Right lobe of liver (tissue), 6 donors: Measurements from ENCODE around the gene TAF5L. TPM values are rescaled to one million over a fixed set of nuclear protein-coding genes. Genes with fewer than 3 reads are reported as not detected.

Source experiments
- ATAC-seq, 4 donors: fragments of 200-7000 bp; cut with Tn5 transposase; one replicate each; pipeline ENCODE4 v1.9.1; 2020; ENCODE audit warnings: mild to moderate bottlenecking in 4 of 4, moderate library complexity in 4 of 4
- DNase-seq, 3 donors: peaks; one replicate each; pipeline ENCODE4 v3.0.0-alpha.2; 2020
- H3K27ac ChIP-seq, 3 donors: fragments of 200-600 bp; one replicate each; pipeline ENCODE4 v1.8.0; 2022
- H3K27me3 ChIP-seq, 2 donors: fragments of 200-600 bp; one replicate each; pipeline ENCODE4 v1.8.0; 2022
- H3K36me3 ChIP-seq, 4 donors: fragments of 200-600 bp; sonication (generic) in 1 of 4; one replicate each; pipeline versions ENCODE4 v1.5.1 to v1.8.0; 2017 to 2022; ENCODE audit warnings: control low read depth in 1 of 4
- H3K4me1 ChIP-seq, 4 donors: fragments of 200-600 bp; sonication (generic) in 1 of 4; one replicate each; pipeline versions ENCODE4 v1.5.1 to v1.8.0; 2017 to 2022; ENCODE audit warnings: control low read depth in 1 of 4
- H3K4me3 ChIP-seq, 3 donors: fragments of 200-600 bp; one replicate each; pipeline ENCODE4 v1.8.0; 2022
- H3K9me3 ChIP-seq, 4 donors: fragments of 200-600 bp; sonication (generic) in 1 of 4; one replicate each; pipeline versions ENCODE4 v1.5.1 to v1.8.0; 2017 to 2022; ENCODE audit warnings: control low read depth in 1 of 4
- POLR2A ChIP-seq: fragments of 450-650 bp; IDR thresholded peaks from one replicate; pipeline ENCODE4 v1.6.1; 2017; ENCODE audit warnings: antibody characterized with exemption, mild to moderate bottlenecking
- WGBS: methylation state at CpG from one replicate; pipeline ENCODE4 v1.1.6; 2018; ENCODE audit warnings: low coverage, low lambda C conversion rate; ENCODE audit not compliant: insufficient coverage; ENCODE audit errors: missing lambda C conversion rate; 5-methylcytosine and 5-hydroxymethylcytosine counted together
- intact Hi-C, 2 donors: fragments of 100-400 bp; cut with DNase I; formaldehyde crosslinking; loops; one replicate each; pipeline versions ENCODE4 v1.11.2 to v1.14.1; 2022
- total RNA-seq, 6 experiments: library from RNA; depleted of rRNA in 2 of 6; stranded (reverse); fragments of >200 nt in 2 of 6; fragmentation: NEBNext Ultra II Directional in 3 of 6; extraction: Animal tissue kit (Norgen Biotek cat#: 25700) in 3 of 6; gene quantifications; one replicate each; pipeline versions ENCODE4 v1.1.0 to v1.2.4, GENCODE V29; 2016 to 2023
- TF ChIP-seq, protein P1 (sequence below), 4 donors: fragments of 200-600 bp in 3 of 4; fragments of 450-650 bp in 1 of 4; IDR thresholded peaks; one replicate each; pipeline versions ENCODE4 v1.5.1 to v1.8.0; 2016 to 2022; ENCODE audit warnings: antibody characterized with exemption in 4 of 4, mild to moderate bottlenecking in 2 of 4
- donor health status: DM: no; HTN: yes; CAD: no.
- donor health status: DM: no; HTN: no; CAD: no.
- donor health status: DM: no; HTN: no; CAD: no.
- donor health status: DM: no; HTN: yes; CAD: no.
- donor health status: DM: no; HTN: yes; CAD: no.

Gene TAF5L
- total RNA-seq, 6 experiments from 2014 or later = 7.6 to 14.0 (median 9.9) TPM

DNA sequence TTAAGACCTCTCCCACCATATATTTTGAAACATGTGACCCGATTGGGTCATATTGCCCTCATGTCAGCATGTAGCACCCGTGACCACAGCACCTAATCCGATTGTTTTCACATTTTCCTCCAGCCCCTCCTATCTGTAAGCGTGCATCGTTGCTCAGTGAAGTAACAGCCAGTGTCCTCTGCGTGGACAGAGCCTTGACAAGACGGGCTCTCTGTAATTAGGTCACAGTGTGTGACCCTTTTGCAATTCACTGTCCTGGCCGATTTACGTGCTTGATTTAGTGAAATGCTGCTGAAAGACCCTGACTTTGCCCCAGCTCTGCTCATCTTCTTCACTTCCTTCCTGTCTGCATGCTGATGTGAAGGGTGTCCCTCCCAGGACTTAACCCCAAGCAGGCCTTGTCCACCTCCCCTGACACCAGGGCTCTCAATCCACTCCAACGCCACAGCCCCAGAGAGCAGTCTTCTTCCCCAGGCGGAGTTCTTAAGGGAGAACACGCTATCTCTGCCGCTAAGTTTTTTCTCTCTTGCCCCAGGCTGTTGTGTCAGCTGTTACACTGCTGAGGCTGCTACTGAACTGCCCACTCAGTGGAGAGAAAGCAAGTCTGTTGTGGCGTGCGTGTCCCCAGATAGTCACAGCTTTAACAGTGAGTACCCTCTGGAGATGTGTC, 19.5 kb upstream of the TAF5L start:
- H3K27ac ChIP-seq = no peak overlapping the region
- H3K27me3 ChIP-seq = no peaks in the 10 kb centered on the region
- H3K4me1 ChIP-seq = no peaks in the 10 kb centered on the region
- no peak overlapping the region for H3K4me3 ChIP-seq
- DNase-seq (no peak), ATAC-seq (no peak)
- 91% methylated on average over 15 of the region's 15 CpGs for WGBS
- no peaks in the 10 kb centered on the region for H3K9me3 ChIP-seq
- TF ChIP-seq POLR2A = no peak
- peaks cover 0 to 34% (median 21%) of the 10 kb centered on the region in 4 donors for H3K36me3 ChIP-seq
- intact Hi-C loops = no loop called here

DNA sequence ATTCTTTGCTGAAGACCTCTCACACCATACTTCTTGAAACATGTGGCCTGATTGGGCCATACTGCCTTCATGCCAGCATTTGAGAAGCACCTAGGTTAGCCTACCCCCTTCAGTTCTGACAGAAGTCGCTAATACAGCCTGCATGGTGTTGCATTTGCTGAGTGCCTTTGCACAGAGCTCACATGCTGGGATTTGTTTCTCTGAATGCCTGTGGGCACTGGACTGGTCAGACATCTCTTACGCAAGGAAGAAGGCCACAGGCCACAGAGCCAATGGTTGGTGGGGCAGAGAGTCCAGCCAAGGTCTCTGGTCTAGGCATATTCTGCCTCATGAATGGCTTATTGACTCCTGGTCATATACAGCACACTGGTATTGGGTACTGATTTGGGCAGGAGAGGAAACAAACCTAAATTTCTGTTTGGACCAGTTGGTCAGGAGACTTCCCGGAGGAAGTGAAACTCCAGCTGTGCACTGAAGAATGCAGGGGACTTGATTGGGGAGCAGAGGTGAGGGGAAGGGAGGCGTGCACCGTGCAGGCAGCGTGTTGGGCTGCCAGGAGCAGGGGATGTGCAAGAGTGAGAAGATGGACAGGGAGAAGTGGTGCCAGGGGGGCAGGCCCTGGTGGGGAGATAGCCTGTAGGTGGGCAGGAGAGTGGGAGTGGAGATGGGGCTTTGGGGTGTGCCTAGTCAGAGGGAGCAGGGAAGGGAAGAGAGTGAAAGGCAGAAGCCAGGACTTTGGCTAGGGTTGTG, 18.2 kb upstream of the TAF5L start:
- no peak overlapping the region for H3K4me3 ChIP-seq
- intact Hi-C loops = no loop called here
- H3K27ac ChIP-seq = no peak overlapping the region
- ATAC-seq (peak in 1 of 4 donors; percentile 40), DNase-seq (peak in 1 of 3 donors; percentile 78)
- H3K27me3 ChIP-seq = no peaks in the 10 kb centered on the region
- TF ChIP-seq POLR2A = no peak
- TF ChIP-seq, protein P1, sequence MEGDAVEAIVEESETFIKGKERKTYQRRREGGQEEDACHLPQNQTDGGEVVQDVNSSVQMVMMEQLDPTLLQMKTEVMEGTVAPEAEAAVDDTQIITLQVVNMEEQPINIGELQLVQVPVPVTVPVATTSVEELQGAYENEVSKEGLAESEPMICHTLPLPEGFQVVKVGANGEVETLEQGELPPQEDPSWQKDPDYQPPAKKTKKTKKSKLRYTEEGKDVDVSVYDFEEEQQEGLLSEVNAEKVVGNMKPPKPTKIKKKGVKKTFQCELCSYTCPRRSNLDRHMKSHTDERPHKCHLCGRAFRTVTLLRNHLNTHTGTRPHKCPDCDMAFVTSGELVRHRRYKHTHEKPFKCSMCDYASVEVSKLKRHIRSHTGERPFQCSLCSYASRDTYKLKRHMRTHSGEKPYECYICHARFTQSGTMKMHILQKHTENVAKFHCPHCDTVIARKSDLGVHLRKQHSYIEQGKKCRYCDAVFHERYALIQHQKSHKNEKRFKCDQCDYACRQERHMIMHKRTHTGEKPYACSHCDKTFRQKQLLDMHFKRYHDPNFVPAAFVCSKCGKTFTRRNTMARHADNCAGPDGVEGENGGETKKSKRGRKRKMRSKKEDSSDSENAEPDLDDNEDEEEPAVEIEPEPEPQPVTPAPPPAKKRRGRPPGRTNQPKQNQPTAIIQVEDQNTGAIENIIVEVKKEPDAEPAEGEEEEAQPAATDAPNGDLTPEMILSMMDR (IDR thresholded peaks at IDR 0.05) = no peak
- no peaks in the 10 kb centered on the region for H3K4me1 ChIP-seq
- no peaks in the 10 kb centered on the region for H3K9me3 ChIP-seq
- 70% methylated on average over 5 of the region's 6 CpGs for WGBS
- peaks cover 0 to 31% (median 17%) of the 10 kb centered on the region in 4 donors for H3K36me3 ChIP-seq

DNA sequence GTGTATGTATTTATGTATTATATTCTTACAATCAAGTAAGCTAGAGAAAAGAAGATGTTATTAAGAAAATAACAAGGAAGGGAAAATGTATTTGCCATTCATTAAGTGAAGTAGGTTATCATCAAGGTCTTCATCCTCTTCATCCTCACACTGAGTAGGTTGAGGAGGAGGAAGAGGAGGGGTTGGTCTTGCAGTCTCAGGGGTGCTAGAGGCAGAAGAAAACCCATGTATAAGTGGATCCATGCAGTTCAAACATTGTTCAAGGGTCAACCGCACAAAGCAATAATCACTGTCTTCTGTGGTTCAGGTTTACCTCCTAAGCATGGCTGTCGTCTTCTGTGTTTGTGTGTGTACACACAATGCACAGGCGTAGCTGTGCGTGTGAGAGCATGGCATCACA, 17.0 kb upstream of the TAF5L start:
- no peak for TF ChIP-seq POLR2A
- TF ChIP-seq, protein P1 (IDR thresholded peaks at IDR 0.05) = no peak
- H3K36me3 ChIP-seq = peaks cover 0 to 19% (median 12%) of the 10 kb centered on the region in 4 donors
- intact Hi-C loops = no loop called here
- H3K4me1 ChIP-seq = no peaks in the 10 kb centered on the region
- H3K27ac ChIP-seq = no peak overlapping the region
- no peak for ATAC-seq
- WGBS = 95% methylated on average over 4 of the region's 4 CpGs
- H3K9me3 ChIP-seq = no peaks in the 10 kb centered on the region
- no peak for DNase-seq
- no peaks in the 10 kb centered on the region for H3K27me3 ChIP-seq
- H3K4me3 ChIP-seq = no peak overlapping the region

DNA sequence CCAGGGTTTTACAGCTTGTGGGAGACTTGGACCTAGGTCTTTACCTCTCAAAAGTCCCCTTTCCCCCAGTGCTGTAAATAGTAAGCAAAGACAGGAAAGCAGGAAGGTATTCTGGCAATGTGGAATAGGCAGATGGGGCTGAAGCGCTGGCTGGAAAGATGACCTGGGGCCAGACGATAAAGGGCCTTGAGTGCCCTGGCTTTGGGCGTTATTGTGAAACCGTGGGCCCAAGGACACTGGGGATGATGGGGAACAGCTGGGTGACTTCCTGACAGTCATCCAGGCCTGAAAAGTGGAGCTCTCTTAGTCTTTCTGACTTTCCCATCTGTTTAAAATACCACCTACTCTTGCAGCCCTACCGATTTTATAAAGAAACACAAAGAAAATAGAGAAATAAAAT, 16.5 kb upstream of the TAF5L start:
- peaks cover 0 to 13% (median 9%) of the 10 kb centered on the region in 4 donors for H3K36me3 ChIP-seq

More for the DNA sequence above, 16.5 kb upstream of the TAF5L start:
- Histone ChIP-seq H3K4me3 (no peak overlapping the region), H3K4me1 (no peaks in the 10 kb centered on the region), H3K27me3 (no peaks in the 10 kb centered on the region), H3K27ac (no peak overlapping the region), H3K9me3 (no peaks in the 10 kb centered on the region)
- ATAC-seq (no peak), DNase-seq (no peak)
- 79% methylated on average over 5 of the region's 5 CpGs for WGBS
- intact Hi-C loops = no loop called here
- TF ChIP-seq, protein P1 (IDR thresholded peaks at IDR 0.05) = no peak
- no peak for TF ChIP-seq POLR2A
